ENCODE results near the gene DRC1. TPM values are rescaled to one million over a fixed set of nuclear protein-coding genes. Genes with fewer than 3 reads are reported as not detected.

Gene DRC1
- polyA plus RNA-seq, 1 of the 3 experiments (the other 2 are of a cell fraction), result 0.18 TPM

- 82% methylated on average over 9 of the region's 9 CpGs for WGBS (ENCODE audit: low lambda C conversion rate)
- no peaks in the 10 kb centered on the region for H3K9me3 ChIP-seq
- 0 out of 2 replicates have a peak, but pooled peaks have one; percentile 16 for TF ChIP-seq NFIC (IDR thresholded peaks at IDR 0.05; ENCODE audit: borderline replicate concordance)
- no peak for TF ChIP-seq GABPA (IDR thresholded peaks at IDR 0.05; ENCODE audit: low read depth)
- H3K4me1 ChIP-seq (ENCODE audit: control insufficient read depth in 1 of 2, insufficient read depth in 2 of 2, low read depth in 1 of 2, low read length in 1 of 2), result peaks cover 0 to 4% of the 10 kb centered on the region in 2 experiments; a peak in 1 of 4 replicates
- H3K27ac ChIP-seq (ENCODE audit: low read depth in 2 of 2, low read length in 1 of 2), result no peak overlapping the region
- no peaks in the 10 kb centered on the region for H4K20me1 ChIP-seq (ENCODE audit: insufficient read depth)
- H3K4me2 ChIP-seq, result no peak overlapping the region
- no peaks in the 10 kb centered on the region for H3F3A ChIP-seq (replicated peaks; ENCODE audit: insufficient read depth)
- no peaks in the 10 kb centered on the region for H3K9me2 ChIP-seq
- POLR2A ChIA-PET, result no interaction called here
- H2AFZ ChIP-seq (ENCODE audit: low read depth), result no peak overlapping the region
- H3K27me3 ChIP-seq (ENCODE audit: insufficient read depth), result no peaks in the 10 kb centered on the region
- H3K36me3 ChIP-seq (replicated peaks in 1 of 2; ENCODE audit: control insufficient read depth in 1 of 2, insufficient read depth in 2 of 2, low read length in 1 of 2), result no peaks in the 10 kb centered on the region
- H3K4me3 ChIP-seq (ENCODE audit: low read depth in 2 of 2, low read length in 1 of 2), result no peak overlapping the region
- H3K9ac ChIP-seq, result no peak overlapping the region
- DNase-seq, result no peak
- no peaks in the 10 kb centered on the region for H3K79me2 ChIP-seq (ENCODE audit: insufficient read depth)
- CTCF ChIA-PET, result no interaction called here
Observed at GRCh38 chr2:26407526-26407925, 5.8 kb downstream of the DRC1 start.

- DNase-seq, result no peak
- H3K9me3 ChIP-seq, result no peaks in the 10 kb centered on the region
- POLR2A ChIA-PET, result no interaction called here
- no peaks in the 10 kb centered on the region for H4K20me1 ChIP-seq (ENCODE audit: insufficient read depth)
- TF ChIP-seq EZH2phosphoT487 (IDR thresholded peaks at IDR 0.05; ENCODE audit: borderline replicate concordance, low read depth) (no peak), USF1 (IDR thresholded peaks at IDR 0.05; ENCODE audit: borderline replicate concordance, low read depth) (no peak), REST (IDR thresholded peaks at IDR 0.05; ENCODE audit: low read depth, low read length) (no peak)
- no peaks in the 10 kb centered on the region for H3K27me3 ChIP-seq (ENCODE audit: insufficient read depth)
- H3K4me3 ChIP-seq (ENCODE audit: low read depth in 2 of 2, low read length in 1 of 2), result no peak overlapping the region
- H3K79me2 ChIP-seq (ENCODE audit: insufficient read depth), result no peaks in the 10 kb centered on the region
- no peak overlapping the region for H3K27ac ChIP-seq (ENCODE audit: low read depth in 2 of 2, low read length in 1 of 2)
- no peaks in the 10 kb centered on the region for H3K9me2 ChIP-seq
- peaks cover 0 to 2% of the 10 kb centered on the region in 2 experiments; a peak in 1 of 4 replicates for H3K4me1 ChIP-seq (ENCODE audit: control insufficient read depth in 1 of 2, insufficient read depth in 2 of 2, low read depth in 1 of 2, low read length in 1 of 2)
- no peak overlapping the region for H3K4me2 ChIP-seq
- no peaks in the 10 kb centered on the region for H3F3A ChIP-seq (replicated peaks; ENCODE audit: insufficient read depth)
- no peak overlapping the region for H3K9ac ChIP-seq
- H2AFZ ChIP-seq (ENCODE audit: low read depth), result no peak overlapping the region
- 23% methylated on average over 1 of the region's 1 CpG for WGBS (ENCODE audit: low lambda C conversion rate)
- CTCF ChIA-PET, result interaction anchor here (0.6 to 1.4 kb wide), 3 partner anchors 12 to 79 kb away, joined by 3 to 4 read pairs (median 3); no protein-coding TSS in a partner anchor
- no peaks in the 10 kb centered on the region for H3K36me3 ChIP-seq (replicated peaks in 1 of 2; ENCODE audit: control insufficient read depth in 1 of 2, insufficient read depth in 2 of 2, low read length in 1 of 2)
Observed at GRCh38 chr2:26409785-26410184, 8.1 kb downstream of the DRC1 start.

GRCh38 chr2:26410764-26411243, 9.1 kb downstream of the DRC1 start:
- H3K9me2 ChIP-seq, result no peaks in the 10 kb centered on the region
- H2AFZ ChIP-seq (ENCODE audit: low read depth), result no peak overlapping the region
- peaks cover 0 to 2% of the 10 kb centered on the region in 2 experiments; a peak in 1 of 4 replicates for H3K4me1 ChIP-seq (ENCODE audit: control insufficient read depth in 1 of 2, insufficient read depth in 2 of 2, low read depth in 1 of 2, low read length in 1 of 2)
- no peak overlapping the region for H3K4me3 ChIP-seq (ENCODE audit: low read depth in 2 of 2, low read length in 1 of 2)
- H3K9me3 ChIP-seq, result no peaks in the 10 kb centered on the region
- H3K4me2 ChIP-seq, result no peak overlapping the region
- no peaks in the 10 kb centered on the region for H3K79me2 ChIP-seq (ENCODE audit: insufficient read depth)
- no peak overlapping the region for H3K27ac ChIP-seq (ENCODE audit: low read depth in 2 of 2, low read length in 1 of 2)
- no peaks in the 10 kb centered on the region for H3K36me3 ChIP-seq (replicated peaks in 1 of 2; ENCODE audit: control insufficient read depth in 1 of 2, insufficient read depth in 2 of 2, low read length in 1 of 2)
- WGBS (ENCODE audit: low lambda C conversion rate), result 74% methylated on average over 2 of the region's 2 CpGs
- no peak overlapping the region for H3K9ac ChIP-seq
- no peaks in the 10 kb centered on the region for H3K27me3 ChIP-seq (ENCODE audit: insufficient read depth)
- ChIA-PET CTCF (interaction anchor here (1.4 kb wide), 1 partner anchor 57 kb away, joined by 4 read pairs; no protein-coding TSS in a partner anchor), POLR2A (no interaction called here)
- no peaks in the 10 kb centered on the region for H3F3A ChIP-seq (replicated peaks; ENCODE audit: insufficient read depth)
- no peaks in the 10 kb centered on the region for H4K20me1 ChIP-seq (ENCODE audit: insufficient read depth)
- DNase-seq, result no peak
- TF ChIP-seq SMC3 (IDR thresholded peaks at IDR 0.05; ENCODE audit: low read depth, low read length) (no peak), EZH2phosphoT487 (IDR thresholded peaks at IDR 0.05; ENCODE audit: borderline replicate concordance, low read depth) (no peak), IRF3 (IDR thresholded peaks at IDR 0.05; ENCODE audit: low read depth, low read length) (no peak), RCOR1 (IDR thresholded peaks at IDR 0.05; ENCODE audit: low read length) (no peak), ELF1 (IDR thresholded peaks at IDR 0.05) (no peak), NRF1 (IDR thresholded peaks at IDR 0.05; ENCODE audit: low read depth, low read length) (no peak), ZBTB33 (IDR thresholded peaks at IDR 0.05; ENCODE audit: borderline replicate concordance, low read depth) (no peak), NFIC (IDR thresholded peaks at IDR 0.05; ENCODE audit: borderline replicate concordance) (no peak), RFX5 (IDR thresholded peaks at IDR 0.05; ENCODE audit: low read length) (no peak), YY1 (IDR thresholded peaks at IDR 0.05; ENCODE audit: low read depth) (no peak)

Measured in SK-N-SH (cell line).